ENCODE data around the gene RERE. TPM values are rescaled to one million over a fixed set of nuclear protein-coding genes. Genes with fewer than 3 reads are reported as not detected.

Gene RERE
- total RNA-seq, 2 experiments from 2014 or later, result 73.1 to 211 TPM

GRCh38 chr1:8467308-8467707 is 350.1 kb downstream of the RERE start:
- Histone ChIP-seq H3K9me3 (ENCODE audit: low read length) (no peaks in the 10 kb centered on the region), H4K20me1 (ENCODE audit: insufficient read depth, low read length) (no peaks in the 10 kb centered on the region), H3K9me2 (ENCODE audit: insufficient read depth, low read length) (no peaks in the 10 kb centered on the region), H3K4me1 (ENCODE audit: insufficient read depth, low read length, poor library complexity, severe bottlenecking) (peaks cover 79% of the 10 kb centered on the region), H3K4me2 (ENCODE audit: low read length) (no peak overlapping the region), H3K4me3 (ENCODE audit: low read depth, low read length, poor library complexity, severe bottlenecking) (no peak overlapping the region), H2AFZ (ENCODE audit: low read length) (no peak overlapping the region), H3K79me2 (ENCODE audit: insufficient read depth, low read depth, low read length) (peaks cover 37% of the 10 kb centered on the region), H3K27ac (ENCODE audit: low read depth, low read length, poor library complexity, severe bottlenecking) (no peak overlapping the region), H3K36me3 (ENCODE audit: insufficient read depth, low read length) (peaks cover 23% of the 10 kb centered on the region; the same call in 1 of the 2 replicates)
- ChIA-PET POLR2A (interaction anchor here (0.6 kb wide), 1 partner anchor 66 kb away, joined by 3 read pairs; no protein-coding TSS in a partner anchor), CTCF (ENCODE audit: unreplicated experiment) (no interaction called here)
- intact Hi-C loops (cut with micrococcal nuclease; ENCODE audit: unreplicated experiment), result loop anchor here (5.0 kb wide), 2 partner anchors 105 to 260 kb away; no protein-coding TSS in a partner anchor
- no peak for DNase-seq (ENCODE audit: low spot score)
- no TSS peak for BruUV-seq (replicated peaks)
- no peak for TF ChIP-seq CTCF (conservative IDR thresholded peaks at IDR 0.05; ENCODE audit: low read length)
- no peak for TF ChIP-seq EZH2phosphoT487 (IDR thresholded peaks at IDR 0.05; ENCODE audit: borderline replicate concordance, low read depth, low read length)

- no peaks in the 10 kb centered on the region for H3K9me3 ChIP-seq (ENCODE audit: low read length)
- peak overlapping the region; percentile 55 for H3K4me2 ChIP-seq (ENCODE audit: low read length)
- intact Hi-C loops (cut with micrococcal nuclease; ENCODE audit: unreplicated experiment), result loop anchor here (5.0 kb wide), 2 partner anchors 107 to 262 kb away; no protein-coding TSS in a partner anchor
- H2AFZ ChIP-seq (ENCODE audit: low read length), result no peak overlapping the region
- no peak for TF ChIP-seq CTCF (conservative IDR thresholded peaks at IDR 0.05; ENCODE audit: low read length)
- H4K20me1 ChIP-seq (ENCODE audit: insufficient read depth, low read length), result no peaks in the 10 kb centered on the region
- CTCF ChIA-PET (ENCODE audit: unreplicated experiment), result interaction anchor here (0.5 kb wide), 1 partner anchor 41 kb away, joined by 6 read pairs; no protein-coding TSS in a partner anchor
- H3K9me2 ChIP-seq (ENCODE audit: insufficient read depth, low read length), result no peaks in the 10 kb centered on the region
- peak; percentile 40 for DNase-seq (ENCODE audit: low spot score)
- no TSS peak for BruUV-seq (replicated peaks)
- POLR2A ChIA-PET, result interaction anchor here (0.7 to 1.4 kb wide), 7 partner anchors 8 to 96 kb away, joined by 3 to 5 read pairs (median 3); no protein-coding TSS in a partner anchor
- H3K27ac ChIP-seq (ENCODE audit: low read depth, low read length, poor library complexity, severe bottlenecking), result peak overlapping the region; percentile 32
- H3K4me1 ChIP-seq (ENCODE audit: insufficient read depth, low read length, poor library complexity, severe bottlenecking), result peaks cover 80% of the 10 kb centered on the region
- H3K79me2 ChIP-seq (ENCODE audit: insufficient read depth, low read depth, low read length), result peaks cover 34% of the 10 kb centered on the region
- H3K36me3 ChIP-seq (ENCODE audit: insufficient read depth, low read length), result peaks cover 25% of the 10 kb centered on the region; the same call in 1 of the 2 replicates
- H3K4me3 ChIP-seq (ENCODE audit: low read depth, low read length, poor library complexity, severe bottlenecking), result no peak overlapping the region
These were observed 351.7 kb downstream of the RERE start for GRCh38 chr1:8465692-8466091.

GRCh38 chr1:8465013-8465412 is 352.4 kb downstream of the RERE start:
- DNase-seq (ENCODE audit: low spot score), result peak; percentile 45
- TF ChIP-seq CTCF (conservative IDR thresholded peaks at IDR 0.05; ENCODE audit: low read length) (peak; percentile 63), EZH2phosphoT487 (IDR thresholded peaks at IDR 0.05; ENCODE audit: borderline replicate concordance, low read depth, low read length) (no peak)
- no peak overlapping the region for H2AFZ ChIP-seq (ENCODE audit: low read length)
- H3K79me2 ChIP-seq (ENCODE audit: insufficient read depth, low read depth, low read length), result peaks cover 41% of the 10 kb centered on the region
- H3K9me3 ChIP-seq (ENCODE audit: low read length), result no peaks in the 10 kb centered on the region
- H3K9me2 ChIP-seq (ENCODE audit: insufficient read depth, low read length), result no peaks in the 10 kb centered on the region
- H3K36me3 ChIP-seq (ENCODE audit: insufficient read depth, low read length), result peaks cover 25% of the 10 kb centered on the region; the same call in 1 of the 2 replicates
- POLR2A ChIA-PET, result interaction anchor here (0.7 to 1.1 kb wide), 4 partner anchors 8 to 36 kb away, joined by 3 read pairs; no protein-coding TSS in a partner anchor
- intact Hi-C loops (cut with micrococcal nuclease; ENCODE audit: unreplicated experiment), result loop anchor here (5.0 kb wide), 2 partner anchors 107 to 262 kb away; no protein-coding TSS in a partner anchor
- no peak overlapping the region for H3K4me3 ChIP-seq (ENCODE audit: low read depth, low read length, poor library complexity, severe bottlenecking)
- no TSS peak for BruUV-seq (replicated peaks)
- CTCF ChIA-PET (ENCODE audit: unreplicated experiment), result no interaction called here
- H4K20me1 ChIP-seq (ENCODE audit: insufficient read depth, low read length), result no peaks in the 10 kb centered on the region
- peaks cover 87% of the 10 kb centered on the region for H3K4me1 ChIP-seq (ENCODE audit: insufficient read depth, low read length, poor library complexity, severe bottlenecking)
- peak overlapping the region; percentile 32 for H3K27ac ChIP-seq (ENCODE audit: low read depth, low read length, poor library complexity, severe bottlenecking)
- H3K4me2 ChIP-seq (ENCODE audit: low read length), result peak overlapping the region; percentile 55; the same call in 1 of the 2 replicates

Data from OCI-LY7 (cell line).